Measurements from ENCODE around the gene CFAP45. TPM values are rescaled to one million over a fixed set of nuclear protein-coding genes. Genes with fewer than 3 reads are reported as not detected.
A peak's percentile ranks its signal among the peaks of the same experiment; 100 is the strongest.

Gene CFAP45
- total RNA-seq (2021; fragmentation: NEBNext Ultra II Directional; extraction: Animal tissue kit (Norgen Biotek cat#: 25700)) (not detected in 2 replicates), polyA plus RNA-seq (2011; rRNA removed) (0.05 and 0.11 TPM in 2 replicates), polyA minus RNA-seq (2011; rRNA and poly(A)+ RNA removed) (not detected in 2 replicates)
- 0.45 TPM for polyA plus RNA-seq (2011; cell fraction: cytosol; rRNA removed)
- 0.16 TPM for polyA plus RNA-seq (2011; cell fraction: nucleus; rRNA removed)
- polyA plus RNA-seq (2012, experiment 1 of 2) = 0.16 to 0.64 TPM (median 0.36 TPM) in 4 replicates
- 0.31 TPM for polyA plus RNA-seq (2012, experiment 2 of 2)
- 0.30 TPM for polyA plus RNA-seq (2013, experiment 1 of 2)
- 0.31 TPM for polyA plus RNA-seq (2013, experiment 2 of 2)
- polyA minus RNA-seq (2011; cell fraction: cytosol; rRNA and poly(A)+ RNA removed) = not detected
- polyA minus RNA-seq (2011; cell fraction: nucleus; rRNA and poly(A)+ RNA removed) = not detected
- long read RNA-seq, experiment 1 = 0 reads
- long read RNA-seq, experiment 2, partial matches to known transcripts = 0 of 2 reads
- long read RNA-seq, experiment 2, other reads (novel, unspliced or antisense) = 2 of 2 reads

- 6% methylated on average over 29 of the region's 30 CpGs; no CpG with 5 or more reads in 1 of the 2 experiments for WGBS, 2 experiments (ENCODE audit: extremely low coverage in 1 of 2, insufficient coverage in 1 of 2, insufficient read length in 1 of 2, insufficient replicate concordance in 2 of 2, low coverage in 1 of 2, low lambda C conversion rate in 2 of 2, missing lambda C conversion rate in 1 of 2)
- H3K27ac ChIP-seq (ENCODE audit: low read depth, low read length) = peak within 1 kb of the TSS; percentile 27; the same call in 1 of the 2 replicates
- FAIRE-seq (no peak), DNase-seq (ENCODE audit: low read depth in 1 of 2, low spot score in 2 of 2) (peak in 1 of 2 experiments; percentile 79)
- no peak within 1 kb of the TSS for H2BK15ac ChIP-seq (ENCODE audit: low read length)
- no peak within 1 kb of the TSS for H4K5ac ChIP-seq (ENCODE audit: insufficient read length, low read depth, low read length)
- H3K27me3 ChIP-seq (replicated peaks in 1 of 4; ENCODE audit: control insufficient read depth in 3 of 4, extremely low read depth in 1 of 4, insufficient read depth in 3 of 4, low read length in 3 of 4) = peaks cover 1 to 9% (median 7%) of the 10 kb centered on the region in 4 experiments; a peak in 5 of 7 replicates
- H3K4me3 ChIP-seq (ENCODE audit: extremely low read depth in 1 of 4, insufficient read depth in 2 of 4, low read depth in 3 of 4, low read length in 4 of 4) = peak within 1 kb of the TSS in 1 of 4 experiments; percentile 47; a peak in 4 of 8 replicates
- H4K8ac ChIP-seq (ENCODE audit: extremely low read depth, insufficient read depth, low read length) = peak within 1 kb of the TSS; percentile 82
- peak within 1 kb of the TSS; percentile 7 for H2AFZ ChIP-seq (ENCODE audit: low read length)
- H3K23ac ChIP-seq (ENCODE audit: insufficient read length) = no peak within 1 kb of the TSS
- H2AK5ac ChIP-seq (ENCODE audit: low read depth, low read length) = no peak within 1 kb of the TSS
- H4K20me1 ChIP-seq (replicated peaks in 1 of 2; ENCODE audit: control insufficient read depth in 1 of 2, insufficient read depth in 2 of 2, low read length in 2 of 2) = no peaks in the 10 kb centered on the region
- no peak within 1 kb of the TSS for H2BK120ac ChIP-seq (replicated peaks; ENCODE audit: low read depth, low read length)
- no peak within 1 kb of the TSS for H4K91ac ChIP-seq (replicated peaks; ENCODE audit: insufficient read length, low read length)
- CTCF ChIA-PET (ENCODE audit: partially characterized antibody) = interaction anchor here (0.6 to 1.6 kb wide), 14 partner anchors 8 to 146 kb away, joined by 3 to 15 read pairs (median 4); partner anchors contain the start of gene TAGLN2
- H3K23me2 ChIP-seq (ENCODE audit: low read depth, low read length) = peaks cover 3% of the 10 kb centered on the region; the same call in 1 of the 2 replicates
- H2BK20ac ChIP-seq (ENCODE audit: low read length) = no peak within 1 kb of the TSS
- no peak within 1 kb of the TSS for H3K14ac ChIP-seq (ENCODE audit: insufficient read length)
- H3K79me2 ChIP-seq (ENCODE audit: control insufficient read depth in 1 of 2, insufficient read depth in 2 of 2, low read length in 2 of 2) = no peaks in the 10 kb centered on the region
- H2BK5ac ChIP-seq (ENCODE audit: low read depth, low read length) = no peak within 1 kb of the TSS
- H2BK12ac ChIP-seq (ENCODE audit: low read depth, low read length) = 0 out of 2 replicates have a peak within 1 kb of the TSS, but pooled peaks have one; percentile 3
- H3K9ac ChIP-seq (replicated peaks in 1 of 4; ENCODE audit: extremely low read depth in 1 of 4, low read depth in 3 of 4, low read length in 3 of 4) = peak within 1 kb of the TSS in 1 of 4 experiments; percentile 31; a peak in 2 of 7 replicates
- no peaks in the 10 kb centered on the region for H3K36me3 ChIP-seq (ENCODE audit: control insufficient read depth in 2 of 4, insufficient read depth in 4 of 4, low read length in 3 of 4)
- POLR2A ChIA-PET (ENCODE audit: partially characterized antibody) = interaction anchor here (0.6 to 2.5 kb wide), 8 partner anchors 14 to 66 kb away, joined by 3 to 11 read pairs (median 4); no protein-coding TSS in a partner anchor
- no peak within 1 kb of the TSS for H3K4ac ChIP-seq (replicated peaks; ENCODE audit: insufficient read length, low read depth, low read length)
- H3K56ac ChIP-seq (replicated peaks; ENCODE audit: insufficient read length, low read depth, low read length) = no peak within 1 kb of the TSS
- no peaks in the 10 kb centered on the region for H3K9me3 ChIP-seq (ENCODE audit: insufficient read depth in 2 of 2, low read depth in 1 of 2, low read length in 1 of 2)
- no peaks in the 10 kb centered on the region for H3K79me1 ChIP-seq (ENCODE audit: low read depth, low read length)
- no peak within 1 kb of the TSS for H3K18ac ChIP-seq (ENCODE audit: extremely low read depth, low read length)
- H3K4me1 ChIP-seq (replicated peaks in 1 of 4; ENCODE audit: control insufficient read depth in 3 of 4, insufficient read depth in 4 of 4, low read length in 3 of 4) = peaks cover 6 to 12% (median 7%) of the 10 kb centered on the region in 4 experiments
- H3K4me2 ChIP-seq (ENCODE audit: insufficient read depth in 1 of 2, low read depth in 2 of 2, low read length in 2 of 2) = peak within 1 kb of the TSS; percentile 42 to 69
- no peak for TF ChIP-seq ATF2 (IDR thresholded peaks at IDR 0.05; ENCODE audit: low read length)
- TF ChIP-seq NRF1 (IDR thresholded peaks at IDR 0.05; ENCODE audit: low read depth, low read length) = no peak
- no peak for TF ChIP-seq TCF12 (IDR thresholded peaks at IDR 0.05; ENCODE audit: low read depth, low read length)
- no peak for TF ChIP-seq SP2 (IDR thresholded peaks at IDR 0.05; ENCODE audit: low read length)
- no peak for TF ChIP-seq POU5F1 (IDR thresholded peaks at IDR 0.05; ENCODE audit: low read depth, low read length)
- TF ChIP-seq EZH2 (IDR thresholded peaks at IDR 0.05; ENCODE audit: low read depth, low read length, severe bottlenecking) = no peak
- TF ChIP-seq TAF1 (IDR thresholded peaks at IDR 0.05; ENCODE audit: low read depth, low read length) = no peak
- TF ChIP-seq ATF3 (IDR thresholded peaks at IDR 0.05; ENCODE audit: insufficient read depth, low read depth, low read length) = no peak
These were observed at the start of gene CFAP45 for GRCh38 chr1:159900086-159900680. CFAP45 (minus strand) TSS chr1:159900165; CDS start chr1:159900098, 67 bp downstream.

Measured in H1 (cell line).